GM23338 (cell line): ENCODE data around the gene MCFD2. TPM values are rescaled to one million over a fixed set of nuclear protein-coding genes. Genes with fewer than 3 reads are reported as not detected.

Source experiments
- ATAC-seq: fragments of 200-7000 bp; cut with Tn5 transposase; 3 replicates; pipeline ENCODE4 v1.9.1; 2020
- DNase-seq: peaks from one replicate; pipeline ENCODE4 v3.0.0-alpha.2; 2015; ENCODE audit warnings: low spot score
- H2AFZ ChIP-seq: fragments of 200-600 bp; sonication (generic); 2 replicates; pipeline ENCODE4 v1.8.0; 2016; ENCODE audit warnings: antibody characterized with exemption, mild to moderate bottlenecking, moderate library complexity
- H3F3A ChIP-seq: fragments of 200-600 bp; sonication (generic); replicated peaks from 2 replicates; pipeline ENCODE4 v1.8.0; 2017; ENCODE audit warnings: antibody characterized with exemption, mixed run types, low read depth
- H3K27ac ChIP-seq: fragments of 200-600 bp; sonication (generic); 2 replicates; pipeline ENCODE4 v1.6.1; 2016; ENCODE audit warnings: low read depth
- H3K27me3 ChIP-seq: fragments of 200-600 bp; sonication (generic); 2 replicates; pipeline ENCODE4 v1.8.0; 2016; ENCODE audit warnings: mild to moderate bottlenecking, mixed run types, moderate library complexity; ENCODE audit not compliant: insufficient read depth
- H3K36me3 ChIP-seq: fragments of 200-600 bp; sonication (generic); 2 replicates; pipeline ENCODE4 v1.8.0; 2016; ENCODE audit warnings: mild to moderate bottlenecking; ENCODE audit not compliant: insufficient read depth
- H3K4me1 ChIP-seq: fragments of 200-600 bp; sonication (generic); 2 replicates; pipeline ENCODE4 v1.8.0; 2016; ENCODE audit warnings: mild to moderate bottlenecking, moderate library complexity; ENCODE audit not compliant: insufficient read depth
- H3K4me2 ChIP-seq: fragments of 200-600 bp; sonication (generic); 2 replicates; pipeline ENCODE4 v1.7.1; 2017; ENCODE audit warnings: mixed run types
- H3K4me3 ChIP-seq: fragments of 200-600 bp; sonication (generic); 2 replicates; pipeline ENCODE4 v1.6.1; 2016; ENCODE audit warnings: mixed run types
- H3K79me2 ChIP-seq: fragments of 200-600 bp; sonication (generic); replicated peaks from 2 replicates; pipeline ENCODE4 v1.8.0; 2017; ENCODE audit warnings: mild to moderate bottlenecking; ENCODE audit not compliant: insufficient read depth
- H3K9me2 ChIP-seq: fragments of 200-600 bp; sonication (generic); 2 replicates; pipeline ENCODE4 v1.8.0; 2017; ENCODE audit not compliant: insufficient read depth
- H4K20me1 ChIP-seq: fragments of 200-600 bp; sonication (generic); replicated peaks from 2 replicates; pipeline ENCODE4 v1.8.0; 2017; ENCODE audit warnings: mild to moderate bottlenecking; ENCODE audit not compliant: insufficient read depth
- H3K27ac Mint-ChIP-seq: 2 replicates; pipeline ENCODE4 v1.8.0; 2020; ENCODE audit warnings: inconsistent platforms, mild to moderate bottlenecking, moderate library complexity, mixed read lengths
- H3K27me3 Mint-ChIP-seq: 3 replicates; pipeline ENCODE4 v1.8.0; 2022; ENCODE audit warnings: low read depth, mild to moderate bottlenecking, moderate library complexity, mixed read lengths, inconsistent platforms; ENCODE audit not compliant: insufficient read depth, poor library complexity
- H3K36me3 Mint-ChIP-seq: 3 replicates; pipeline ENCODE4 v1.8.0; 2021; ENCODE audit warnings: low read depth, mild to moderate bottlenecking, inconsistent platforms, moderate library complexity, mixed read lengths
- H3K4me1 Mint-ChIP-seq: 3 replicates; pipeline ENCODE4 v1.8.0; 2020; ENCODE audit warnings: mild to moderate bottlenecking, inconsistent platforms, mixed read lengths
- H3K4me3 Mint-ChIP-seq: 3 replicates; pipeline ENCODE4 v1.8.0; 2021; ENCODE audit warnings: moderate library complexity, mild to moderate bottlenecking, inconsistent platforms, mixed read lengths
- H3K9me3 Mint-ChIP-seq: 3 replicates; pipeline ENCODE4 v1.8.0; 2020; ENCODE audit warnings: moderate library complexity, mild to moderate bottlenecking, inconsistent platforms, mixed read lengths
- CREB1 ChIP-seq: fragments of 250-450 bp; sonication (Bioruptor Pico); IDR thresholded peaks from 2 replicates; pipeline ENCODE4 v1.5.0; 2020; ENCODE audit warnings: low read depth, mild to moderate bottlenecking, moderate library complexity
- CTCF ChIP-seq, 2 experiments: fragments of 200-600 bp in 1 of 2; sonication (generic) in 1 of 2; conservative IDR thresholded peaks; 2 replicates each; pipeline versions ENCODE4 v1.5.1 to v1.6.1; 2016 to 2017; ENCODE audit warnings: antibody characterized with exemption in 2 of 2, low read depth in 2 of 2, mild to moderate bottlenecking in 2 of 2, moderate library complexity in 1 of 2
- ETS1 ChIP-seq: IDR thresholded peaks from 2 replicates; pipeline ENCODE4 v1.6.1; 2016; ENCODE audit warnings: antibody characterized with exemption
- EZH2 ChIP-seq: fragments of 200-600 bp; sonication (generic); IDR thresholded peaks from one replicate; pipeline ENCODE4 v1.8.0; 2017; ENCODE audit warnings: antibody characterized with exemption, mild to moderate bottlenecking, low read depth; ENCODE audit not compliant: unreplicated experiment
- POLR2AphosphoS5 ChIP-seq: IDR thresholded peaks from 2 replicates; pipeline ENCODE4 v1.6.1; 2016; ENCODE audit warnings: antibody characterized with exemption, low read depth
- REST ChIP-seq: IDR thresholded peaks from one replicate; pipeline ENCODE4 v1.6.1; 2018; ENCODE audit warnings: antibody characterized with exemption; ENCODE audit not compliant: unreplicated experiment
- STAT1 ChIP-seq: IDR thresholded peaks from one replicate; pipeline ENCODE4 v1.6.1; 2016; ENCODE audit warnings: antibody characterized with exemption; ENCODE audit not compliant: unreplicated experiment
- ZNF114 ChIP-seq: fragments of 250-450 bp; sonication (Bioruptor Pico); IDR thresholded peaks from 2 replicates; pipeline ENCODE4 v1.5.0; 2020; ENCODE audit warnings: mild to moderate bottlenecking, moderate library complexity
- ZNF331 ChIP-seq: fragments of 250-450 bp; sonication (Bioruptor Pico); IDR thresholded peaks from 2 replicates; pipeline ENCODE4 v1.5.0; 2020; ENCODE audit warnings: low read depth, mild to moderate bottlenecking, moderate library complexity
- polyA plus RNA-seq: library from polyadenylated mRNA; unstranded; fragments of >200 nt; fragmentation: Nextera tagmentation; extraction: Ambion mirVana; gene quantifications from 2 replicates; pipeline ENCODE4 v1.2.1, GENCODE V29; 2016
- total RNA-seq: library from RNA; depleted of rRNA; stranded (reverse); fragments of >200 nt; shearing (Covaris generic); gene quantifications from 2 replicates; pipeline ENCODE4 v1.2.3, GENCODE V29; 2014

The MCFD2 gene
- total and polyA plus RNA-seq, 2 experiments from 2014 or later: 55.1 to 91.9 TPM

- Histone ChIP-seq H2AFZ (no peak overlapping the region), H3F3A (no peaks in the 10 kb centered on the region), H3K4me1 (no peaks in the 10 kb centered on the region), H3K36me3 (peaks cover 9% of the 10 kb centered on the region; the same call in 1 of the 2 replicates), H3K4me2 (no peak overlapping the region), H4K20me1 (peaks cover 3% of the 10 kb centered on the region), H3K79me2 (peaks cover 2% of the 10 kb centered on the region; the same call in 1 of the 2 replicates), H3K27ac (no peak overlapping the region), H3K4me3 (no peak overlapping the region), H3K27me3 (no peaks in the 10 kb centered on the region), H3K9me2 (no peaks in the 10 kb centered on the region)
- H3K36me3 Mint-ChIP-seq: peaks cover 32% of the 10 kb centered on the region
- DNase-seq: no peak
- no peak for ATAC-seq
- no peak overlapping the region for H3K27ac Mint-ChIP-seq
- no peak overlapping the region for H3K4me3 Mint-ChIP-seq
- TF ChIP-seq REST: no peak
- no peak for TF ChIP-seq ZNF114 (CRISPR knock-in tag)
- TF ChIP-seq EZH2: no peak
- TF ChIP-seq ETS1: no peak
- no peaks in the 10 kb centered on the region for H3K9me3 Mint-ChIP-seq
- no peaks in the 10 kb centered on the region for H3K27me3 Mint-ChIP-seq
- peaks cover 4% of the 10 kb centered on the region; the same call in 1 of the 3 replicates for H3K4me1 Mint-ChIP-seq
These were observed 13.1 kb downstream of the MCFD2 start for GRCh38 chr2:46902465-46902864.

GRCh38 chr2:46901611-46902010 lies 14.0 kb downstream of the MCFD2 start:
- no peaks in the 10 kb centered on the region for H3K9me2 ChIP-seq
- TF ChIP-seq POLR2AphosphoS5: no peak
- TF ChIP-seq ZNF331: no peak
- TF ChIP-seq STAT1: no peak
- no peak for TF ChIP-seq CREB1 (CRISPR knock-in tag)
- TF ChIP-seq ZNF114 (CRISPR knock-in tag): no peak
- no peak for TF ChIP-seq CTCF (conservative IDR thresholded peaks at IDR 0.05; ENCODE audit: low read depth in 2 of 2)
- no peak for TF ChIP-seq ETS1
- no peak for ATAC-seq
- Mint-ChIP-seq H3K9me3 (no peaks in the 10 kb centered on the region), H3K27me3 (no peaks in the 10 kb centered on the region), H3K4me1 (peaks cover 4% of the 10 kb centered on the region; the same call in 1 of the 3 replicates), H3K36me3 (peaks cover 24% of the 10 kb centered on the region), H3K27ac (no peak overlapping the region), H3K4me3 (no peak overlapping the region)
- H3K27ac ChIP-seq: no peak overlapping the region
- peaks cover 5% of the 10 kb centered on the region; the same call in 1 of the 2 replicates for H3K36me3 ChIP-seq
- no peaks in the 10 kb centered on the region; the same call in none of the 2 replicates for H4K20me1 ChIP-seq
- no peak overlapping the region for H3K4me2 ChIP-seq
- no peak overlapping the region for H3K4me3 ChIP-seq
- H2AFZ ChIP-seq: no peak overlapping the region
- no peaks in the 10 kb centered on the region for H3F3A ChIP-seq
- H3K79me2 ChIP-seq: peaks cover 2% of the 10 kb centered on the region; the same call in 1 of the 2 replicates
- H3K27me3 ChIP-seq: no peaks in the 10 kb centered on the region
- no peak for DNase-seq
- H3K4me1 ChIP-seq: no peaks in the 10 kb centered on the region
